Activated T-helper 9 cell treated with anti-CD3 and anti-CD28 coated beads, Interleukin-2, amount 50 U/mL, for 16 hours (primary cell): ENCODE results near the gene MGLL.
"Not testable (repeated sequence)": the region's sequence is repeated elsewhere in the genome, so short reads cannot be mapped to it uniquely, and the experiment has no call there.

Experiments
- DNase-seq: peaks from one replicate; pipeline ENCODE4 v3.0.0-alpha.2; 2020; ENCODE audit warnings: low read depth

MGLL gene

GRCh38 chr3:127707851-127708411 lies 114.4 kb downstream of the MGLL start:
- no peak for DNase-seq

- no peak for DNase-seq
Measured at GRCh38 chr3:127706785-127707351, 115.4 kb downstream of the MGLL start.

DNA sequence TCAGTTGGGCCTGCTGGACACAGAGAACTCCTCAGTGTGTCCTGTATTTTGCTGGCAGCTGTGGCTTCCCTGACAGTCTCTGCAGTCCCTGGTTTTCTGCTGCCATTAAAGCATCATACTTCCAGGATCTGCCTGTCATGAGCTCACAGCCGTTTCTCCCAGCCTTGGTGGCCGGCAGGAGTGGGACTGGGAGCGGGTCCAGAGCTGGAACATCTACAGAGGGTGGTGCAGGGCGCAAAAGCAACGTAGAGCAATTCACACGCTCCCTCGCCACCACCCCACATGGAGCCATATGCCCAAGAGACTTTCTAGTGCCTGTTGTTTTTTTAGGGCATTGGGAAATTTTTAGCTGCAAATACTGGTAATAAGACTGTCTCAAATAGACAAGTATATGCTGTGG lies 116.0 kb downstream of the MGLL start:
- DNase-seq: no peak

DNA sequence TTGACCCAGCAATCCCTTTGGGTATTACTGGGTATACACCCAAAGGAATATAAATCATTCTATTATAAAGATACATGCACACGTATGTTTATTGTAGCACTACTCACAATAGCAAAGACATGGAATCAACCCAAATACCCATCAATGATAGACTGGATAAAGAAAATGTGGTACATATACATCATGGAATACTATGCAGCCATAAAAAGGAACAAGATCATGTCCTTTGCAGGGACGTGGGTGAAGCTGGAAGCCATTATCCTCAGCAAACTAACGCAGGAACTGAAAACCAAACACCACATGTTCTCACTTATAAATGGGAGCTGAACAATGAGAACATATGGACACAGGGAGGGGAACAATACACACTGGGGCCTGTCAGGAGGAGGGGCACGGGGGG lies 117.5 kb downstream of the MGLL start:
- not testable (repeated sequence) for DNase-seq

DNA sequence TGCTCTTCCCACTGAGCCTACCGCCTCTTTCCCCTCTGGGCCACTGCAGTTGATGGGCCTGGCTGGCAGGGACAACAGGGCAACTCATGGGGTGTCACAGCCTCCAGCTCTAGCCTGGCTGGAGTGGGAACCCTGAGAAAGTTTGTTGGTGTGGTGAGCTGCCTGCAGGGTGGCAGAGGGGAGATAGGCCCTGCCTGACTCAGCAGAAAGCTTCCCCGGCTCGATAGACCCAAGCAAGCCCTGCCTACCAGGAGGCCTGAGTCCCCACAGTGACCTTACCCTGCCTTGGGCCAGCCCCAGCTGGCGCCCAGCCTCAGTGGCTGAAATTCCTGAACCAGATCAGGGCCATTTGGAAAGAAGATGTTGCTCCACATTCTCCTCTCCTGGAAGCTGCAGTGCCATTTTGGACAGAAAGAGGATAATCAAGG lies 120.2 kb downstream of the MGLL start:
- DNase-seq: no peak

DNA sequence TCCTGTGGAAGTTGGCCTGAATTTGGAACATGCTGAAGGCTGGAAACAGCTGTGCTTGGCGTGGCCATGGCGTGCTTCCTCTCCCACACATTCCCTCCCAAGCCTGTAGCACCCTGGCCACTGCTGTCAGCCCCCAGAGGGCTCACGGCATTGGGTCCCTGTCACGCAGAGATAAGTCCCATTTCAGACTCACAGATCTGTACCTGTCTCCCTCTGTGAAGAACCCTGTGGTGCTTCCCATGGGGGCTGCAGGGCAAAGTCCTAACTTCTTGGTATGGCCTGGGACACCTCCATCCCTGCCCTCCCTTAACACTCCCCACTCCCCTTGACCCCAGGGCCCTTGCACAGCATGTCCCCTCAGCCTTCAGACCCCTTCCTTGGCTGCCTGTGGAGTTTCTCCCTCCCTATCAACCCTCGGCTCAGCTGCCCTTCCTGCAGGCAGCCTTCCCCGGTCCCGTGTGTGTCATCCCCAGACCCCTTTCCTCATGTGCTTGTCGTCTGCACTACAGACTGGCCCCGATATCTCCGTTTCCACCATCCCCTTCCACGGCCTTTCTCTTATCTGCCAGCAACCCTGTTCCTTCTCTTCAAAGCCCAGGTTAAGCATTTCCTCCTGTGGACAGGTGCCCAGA lies 120.9 kb downstream of the MGLL start:
- no peak for DNase-seq

DNA sequence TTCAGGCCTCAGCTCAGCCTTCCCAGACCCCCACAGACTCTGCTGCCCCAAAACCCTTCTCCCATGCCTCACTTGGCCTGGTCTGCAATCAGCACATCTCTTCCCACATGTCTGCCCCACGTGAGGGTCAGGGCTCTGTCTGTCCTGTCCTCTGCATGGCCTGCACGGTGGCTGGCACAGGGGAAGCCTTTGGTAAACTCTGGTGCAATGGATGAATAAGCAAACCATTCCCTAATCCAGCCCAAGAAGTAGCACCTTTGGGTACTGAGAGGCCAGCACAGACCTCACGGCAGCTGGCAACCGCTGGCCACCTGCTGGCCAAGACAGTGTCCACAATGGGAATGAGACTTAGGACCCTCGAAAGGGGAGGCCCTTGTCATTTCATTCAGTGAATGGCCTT lies 121.9 kb downstream of the MGLL start:
- no peak for DNase-seq

DNA sequence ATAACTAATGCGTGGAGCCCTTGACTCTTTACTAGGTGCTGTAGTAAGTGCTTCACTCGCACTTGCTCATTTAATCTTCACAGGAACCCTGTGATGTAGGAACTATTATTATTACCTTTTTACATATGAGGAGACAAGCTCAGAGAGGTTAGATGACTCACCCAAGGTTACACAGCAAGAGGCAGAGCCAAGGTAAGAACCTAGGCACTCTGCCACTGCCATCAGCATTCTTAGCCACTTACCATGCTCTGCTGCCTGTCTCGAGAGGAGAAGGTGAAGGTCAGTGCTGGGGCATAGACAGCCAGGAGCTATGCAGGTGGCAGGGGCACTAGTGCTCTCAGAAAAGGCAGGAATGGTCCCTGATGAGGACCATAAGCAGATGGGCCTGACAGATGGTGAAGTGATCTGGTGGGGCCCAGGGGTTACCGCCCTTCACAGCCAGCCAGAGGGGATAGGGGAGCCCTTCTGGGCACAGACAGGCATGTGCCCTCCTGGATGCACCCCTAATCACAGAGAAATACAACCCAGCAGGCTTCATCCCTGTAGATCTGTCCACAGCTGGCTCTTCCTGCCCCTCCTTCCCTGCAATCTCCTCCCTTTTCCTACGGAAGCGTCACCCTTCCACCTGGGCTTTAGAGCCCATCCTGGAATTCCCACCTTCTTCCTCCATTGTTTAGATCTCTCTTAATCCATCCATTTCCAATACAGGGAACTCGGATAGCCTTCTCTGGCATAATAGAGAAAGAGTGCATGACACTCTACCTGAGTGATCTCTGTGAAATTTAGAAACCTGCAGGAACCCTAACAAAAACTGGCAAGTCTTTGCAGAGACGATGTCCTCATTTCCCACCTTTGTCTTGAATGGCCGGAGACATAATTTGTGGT lies 122.7 kb downstream of the MGLL start:
- DNase-seq: no peak

DNA sequence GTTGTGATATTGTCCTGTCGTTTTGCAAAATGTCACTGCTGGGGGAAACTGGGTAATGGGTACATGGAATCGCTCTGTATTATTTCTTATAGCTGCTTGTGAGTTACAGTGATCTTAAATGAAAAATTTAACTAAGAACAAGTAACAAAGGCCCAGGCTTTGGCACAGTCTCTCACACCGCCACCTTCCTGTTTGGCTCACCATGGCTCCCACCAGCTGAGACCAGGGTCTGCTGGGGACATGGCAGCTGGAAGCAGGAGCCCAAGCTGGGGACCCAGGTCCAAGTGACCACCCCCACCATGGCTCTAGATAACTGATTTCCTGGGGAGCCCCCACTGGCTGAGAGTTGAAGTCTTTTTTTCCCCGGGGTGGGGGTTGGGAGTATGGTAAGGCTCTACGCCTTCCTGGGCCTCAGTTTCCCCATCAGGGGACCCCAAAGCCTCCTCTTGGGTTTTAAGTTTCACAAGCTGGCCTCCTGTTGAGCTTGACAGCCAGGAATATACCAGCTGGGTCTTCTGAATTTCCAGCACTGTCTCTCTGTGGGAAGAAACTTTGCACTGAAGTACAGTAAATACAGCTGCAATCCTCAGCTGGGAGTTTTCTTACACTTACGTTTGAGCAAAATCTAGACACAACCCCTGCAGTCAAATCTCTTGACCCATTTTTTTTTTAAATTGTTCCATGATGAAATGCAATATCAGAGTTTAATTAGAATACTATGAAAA lies 123.5 kb downstream of the MGLL start:
- no peak for DNase-seq

DNA sequence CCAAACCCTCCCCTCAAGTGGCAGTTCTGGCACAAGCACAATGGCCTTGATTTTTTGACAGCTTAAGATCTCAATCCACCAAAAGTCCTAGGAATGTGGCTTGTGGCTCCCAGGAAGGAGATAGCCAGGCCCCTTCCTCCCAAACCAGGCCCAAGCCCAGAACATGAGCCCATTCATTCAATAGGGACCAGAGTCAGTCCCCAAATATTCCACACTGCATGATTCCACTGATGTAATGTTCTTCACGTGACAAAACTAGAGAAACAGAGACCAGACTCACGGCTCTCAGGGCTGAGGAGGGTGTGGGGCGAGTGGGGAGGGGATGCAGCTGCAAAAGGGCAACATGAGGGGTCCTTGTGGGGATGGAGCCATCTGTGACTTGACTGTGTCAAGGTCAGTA lies 124.0 kb downstream of the MGLL start:
- no peak for DNase-seq

DNA sequence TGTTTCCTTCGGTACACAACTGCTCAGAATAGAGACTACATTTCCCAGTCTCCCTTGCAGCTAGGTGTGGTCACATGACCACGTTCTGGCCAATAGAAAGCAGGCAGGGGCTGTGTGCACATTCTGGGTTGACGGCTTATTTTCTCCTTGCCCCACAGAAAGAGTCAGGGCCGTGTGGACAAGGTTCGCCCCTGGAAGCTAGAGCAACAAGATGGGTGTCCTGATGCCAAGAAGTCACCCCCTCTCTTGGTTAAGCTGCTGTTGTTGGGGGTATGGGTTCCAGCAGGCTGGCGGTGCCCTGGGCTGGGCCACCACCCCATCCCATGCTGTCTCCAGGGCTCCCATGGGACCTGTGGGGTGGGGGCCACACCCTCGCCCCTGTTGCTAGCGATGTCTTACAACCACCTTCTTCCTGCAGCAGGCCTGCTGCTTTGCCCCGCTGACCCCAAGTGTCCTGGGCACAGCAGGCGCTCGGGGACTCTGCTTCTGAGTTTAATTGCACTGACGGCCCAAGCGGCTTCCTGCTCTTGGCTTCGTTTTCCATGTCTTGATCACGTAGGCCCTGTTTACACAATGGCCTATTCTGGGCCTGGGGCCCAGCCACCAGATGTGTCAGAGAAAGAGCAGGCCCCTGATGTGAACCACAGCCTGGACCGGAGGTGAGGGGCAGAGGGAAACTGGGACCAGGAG lies 124.6 kb downstream of the MGLL start:
- DNase-seq: no peak

DNA sequence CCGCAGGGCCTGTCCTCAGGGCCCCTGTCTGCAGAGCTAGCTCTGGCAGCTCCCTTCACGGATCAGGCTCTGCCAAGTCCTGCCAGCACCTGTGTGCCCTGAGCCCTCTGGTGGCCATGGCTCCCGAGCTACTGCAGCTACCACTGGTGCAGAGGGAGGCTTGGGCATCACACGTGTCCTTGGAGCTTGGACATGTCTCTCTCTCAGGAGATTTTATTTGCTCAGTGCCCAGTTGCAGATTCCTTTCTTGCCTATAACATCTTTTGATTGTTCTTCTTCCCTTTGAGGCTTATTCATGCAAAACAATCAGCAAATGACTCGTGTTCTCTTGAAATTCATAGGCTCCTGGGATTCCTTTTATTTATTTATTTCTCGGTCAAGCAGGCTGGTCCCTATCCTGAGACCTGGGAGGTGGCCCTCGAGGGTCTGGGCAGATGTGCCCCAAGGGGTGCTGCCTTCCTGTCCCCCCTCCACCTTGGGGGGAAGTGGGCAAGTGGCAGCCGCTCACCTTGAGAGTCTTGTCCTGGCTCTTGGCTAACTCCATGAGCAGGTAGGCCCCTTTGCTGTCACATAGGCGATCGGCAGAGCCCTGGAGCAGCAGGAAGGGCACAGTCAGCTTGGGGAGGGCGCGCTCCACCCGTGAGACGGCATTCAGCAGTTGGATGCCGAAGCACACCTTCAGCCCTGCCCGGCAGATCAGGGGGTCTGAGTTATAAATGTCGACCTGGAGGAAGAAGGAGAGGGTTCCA lies 127.7 kb downstream of the MGLL start:
- no peak for DNase-seq

GRCh38 chr3:127693336-127693843 lies 128.9 kb downstream of the MGLL start:
- no peak for DNase-seq

- DNase-seq: no peak
Measured at GRCh38 chr3:127692501-127693335, 129.6 kb downstream of the MGLL start.

DNA sequence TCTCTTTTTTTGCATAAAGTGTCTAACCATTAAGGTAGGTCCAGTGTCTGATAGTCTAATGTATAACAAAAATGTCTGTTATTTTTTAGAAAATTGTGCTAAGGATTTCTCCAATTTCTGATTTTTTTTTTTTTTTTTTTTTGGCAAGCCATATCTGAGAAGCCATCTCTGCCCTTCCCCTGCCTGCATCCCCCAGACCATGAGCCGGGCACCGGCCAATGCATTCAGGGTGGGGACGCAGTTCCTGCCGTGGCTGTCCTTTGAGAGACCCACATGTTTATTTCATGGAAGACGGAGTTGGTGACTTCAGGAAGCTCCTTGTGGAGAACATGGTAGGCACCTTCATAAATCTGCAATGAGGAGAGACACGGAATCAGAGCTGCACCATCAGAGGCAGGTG lies 130.3 kb downstream of the MGLL start:
- no peak for DNase-seq

- DNase-seq: no peak
Measured at GRCh38 chr3:127691489-127691888, 130.8 kb downstream of the MGLL start.

- DNase-seq: no peak
Measured at GRCh38 chr3:127690823-127691452, 131.4 kb downstream of the MGLL start.

DNA sequence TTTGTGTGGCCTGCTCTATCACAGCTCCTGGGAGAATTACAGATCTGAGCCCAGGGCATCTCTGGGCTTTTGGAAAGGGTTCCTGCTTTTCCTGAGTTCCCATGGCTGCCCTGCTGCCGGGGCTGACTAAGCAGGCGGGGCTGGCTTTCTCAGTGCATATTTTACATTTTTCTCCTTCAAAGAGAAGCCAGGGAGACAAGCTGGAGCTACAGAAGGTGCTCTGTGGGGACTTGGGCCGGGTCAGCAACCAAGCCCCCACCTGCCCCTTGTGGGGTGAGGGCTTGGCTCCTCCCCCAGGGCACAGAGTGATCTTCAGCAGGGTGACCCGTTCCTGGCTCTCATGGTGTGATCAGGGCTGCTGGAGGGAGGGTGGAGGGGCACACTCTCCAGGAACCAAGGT lies 132.2 kb downstream of the MGLL start:
- no peak for DNase-seq

DNA sequence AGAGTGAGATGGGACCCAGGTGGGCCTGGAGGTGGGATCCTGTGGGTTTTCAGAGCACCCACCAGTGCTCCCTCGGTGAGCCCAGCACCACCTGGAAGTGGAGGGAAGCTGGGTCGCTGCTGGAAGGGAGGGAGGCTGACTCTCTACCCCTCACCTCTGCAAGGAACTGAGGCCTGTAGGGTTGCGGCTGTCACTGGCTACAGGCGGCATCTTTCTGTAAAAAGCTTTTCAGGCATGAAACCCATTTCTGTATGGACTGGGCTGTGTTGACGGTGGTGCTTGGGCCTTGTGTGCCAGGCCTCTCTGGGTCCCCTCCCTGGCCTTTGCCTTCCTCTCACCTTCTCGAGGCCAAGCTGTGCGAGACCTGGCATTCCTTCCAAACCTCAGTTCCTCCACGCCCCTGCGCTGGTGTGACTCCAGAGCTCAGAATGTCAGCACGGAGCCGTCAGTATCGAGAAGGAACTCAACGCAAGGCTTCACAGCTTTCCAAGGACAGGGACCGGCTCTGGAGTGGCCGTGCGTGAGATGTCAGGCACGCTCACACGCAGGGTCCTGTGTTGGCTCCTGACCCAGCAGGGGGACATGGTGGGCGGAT lies 133.0 kb downstream of the MGLL start:
- no peak for DNase-seq
